Prostate gland (tissue), 2 donors: Measurements from ENCODE around the gene DTHD1.

Source experiments
- CTCF ChIP-seq, 4 experiments: fragments of 200-600 bp in 2 of 4; fragments of 450-650 bp in 2 of 4; sonication (generic) in 2 of 4; IDR thresholded peaks; 1 replicate in 3 of 4; 2 replicates in 1 of 4; pipeline ENCODE4 v1.5.1; 2016 to 2019; ENCODE audit warnings: antibody characterized with exemption in 4 of 4, mild to moderate bottlenecking in 2 of 4, moderate library complexity in 2 of 4
- POLR2A ChIP-seq: fragments of 450-650 bp; IDR thresholded peaks from one replicate; pipeline ENCODE4 v1.6.1; 2016; ENCODE audit warnings: antibody characterized with exemption, mild to moderate bottlenecking

GRCh38 chr4:36304138-36304681, 22.8 kb downstream of the DTHD1 start:
- TF ChIP-seq POLR2A (no peak), CTCF (IDR thresholded peaks at IDR 0.05) (no peak)
